Nephron progenitor cell (in vitro differentiated cells): Measurements from ENCODE around the gene KRTAP4-4.
"Not testable (repeated sequence)": the region's sequence is repeated elsewhere in the genome, so short reads cannot be mapped to it uniquely, and the experiment has no call there.

Source experiments
- DNase-seq: peaks from one replicate; pipeline ENCODE4 v3.0.0; 2021
- H3K27ac Mint-ChIP-seq: 2 replicates; pipeline ENCODE4 v1.8.0; 2021; ENCODE audit warnings: mild to moderate bottlenecking, moderate library complexity, mixed read lengths
- H3K27me3 Mint-ChIP-seq: 2 replicates; pipeline ENCODE4 v1.8.0; 2021; ENCODE audit warnings: mild to moderate bottlenecking, low read depth, mixed read lengths; ENCODE audit not compliant: poor library complexity
- H3K36me3 Mint-ChIP-seq: 2 replicates; pipeline ENCODE4 v1.8.0; 2021; ENCODE audit warnings: low read depth, mixed read lengths
- H3K4me1 Mint-ChIP-seq: 2 replicates; pipeline ENCODE4 v1.8.0; 2021; ENCODE audit warnings: mixed read lengths
- H3K4me3 Mint-ChIP-seq: 2 replicates; pipeline ENCODE4 v1.8.0; 2021; ENCODE audit warnings: mild to moderate bottlenecking, moderate library complexity, mixed read lengths
- H3K9me3 Mint-ChIP-seq: 2 replicates; pipeline ENCODE4 v1.8.0; 2021; ENCODE audit warnings: mild to moderate bottlenecking, moderate library complexity, mixed read lengths
- TF ChIP-seq, protein P1 (sequence below): fragments of 200-600 bp; sonication (generic); IDR thresholded peaks from 2 replicates; pipeline ENCODE4 v1.5.0; 2021; ENCODE audit warnings: antibody characterized with exemption

Gene KRTAP4-4

DNA sequence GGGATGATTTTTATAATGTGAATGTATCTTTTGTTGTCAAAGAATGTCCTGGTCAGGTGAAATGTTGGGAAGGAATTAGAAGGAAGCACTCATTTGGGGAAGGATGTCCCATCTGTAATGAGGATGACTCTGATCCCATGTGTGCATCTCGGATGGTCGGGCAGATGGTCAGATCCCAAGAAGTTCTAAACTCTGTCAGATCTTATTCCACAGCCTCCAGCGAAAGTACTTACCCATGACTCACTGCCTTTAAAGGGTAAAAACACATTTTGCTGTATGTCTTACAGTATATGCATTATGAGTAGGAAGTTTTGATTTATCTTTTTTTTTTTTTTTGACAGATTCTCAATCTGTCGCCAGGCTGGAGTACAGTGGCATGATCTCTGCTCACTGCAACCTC, 41.8 kb downstream of the KRTAP4-4 start:
- Mint-ChIP-seq H3K4me1 (no peaks in the 10 kb centered on the region), H3K4me3 (no peak overlapping the region), H3K27me3 (no peaks in the 10 kb centered on the region), H3K27ac (no peak overlapping the region), H3K36me3 (no peaks in the 10 kb centered on the region), H3K9me3 (peaks cover 3% of the 10 kb centered on the region)
- TF ChIP-seq, protein P1, sequence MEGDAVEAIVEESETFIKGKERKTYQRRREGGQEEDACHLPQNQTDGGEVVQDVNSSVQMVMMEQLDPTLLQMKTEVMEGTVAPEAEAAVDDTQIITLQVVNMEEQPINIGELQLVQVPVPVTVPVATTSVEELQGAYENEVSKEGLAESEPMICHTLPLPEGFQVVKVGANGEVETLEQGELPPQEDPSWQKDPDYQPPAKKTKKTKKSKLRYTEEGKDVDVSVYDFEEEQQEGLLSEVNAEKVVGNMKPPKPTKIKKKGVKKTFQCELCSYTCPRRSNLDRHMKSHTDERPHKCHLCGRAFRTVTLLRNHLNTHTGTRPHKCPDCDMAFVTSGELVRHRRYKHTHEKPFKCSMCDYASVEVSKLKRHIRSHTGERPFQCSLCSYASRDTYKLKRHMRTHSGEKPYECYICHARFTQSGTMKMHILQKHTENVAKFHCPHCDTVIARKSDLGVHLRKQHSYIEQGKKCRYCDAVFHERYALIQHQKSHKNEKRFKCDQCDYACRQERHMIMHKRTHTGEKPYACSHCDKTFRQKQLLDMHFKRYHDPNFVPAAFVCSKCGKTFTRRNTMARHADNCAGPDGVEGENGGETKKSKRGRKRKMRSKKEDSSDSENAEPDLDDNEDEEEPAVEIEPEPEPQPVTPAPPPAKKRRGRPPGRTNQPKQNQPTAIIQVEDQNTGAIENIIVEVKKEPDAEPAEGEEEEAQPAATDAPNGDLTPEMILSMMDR, result no peak
- no peak for DNase-seq

DNA sequence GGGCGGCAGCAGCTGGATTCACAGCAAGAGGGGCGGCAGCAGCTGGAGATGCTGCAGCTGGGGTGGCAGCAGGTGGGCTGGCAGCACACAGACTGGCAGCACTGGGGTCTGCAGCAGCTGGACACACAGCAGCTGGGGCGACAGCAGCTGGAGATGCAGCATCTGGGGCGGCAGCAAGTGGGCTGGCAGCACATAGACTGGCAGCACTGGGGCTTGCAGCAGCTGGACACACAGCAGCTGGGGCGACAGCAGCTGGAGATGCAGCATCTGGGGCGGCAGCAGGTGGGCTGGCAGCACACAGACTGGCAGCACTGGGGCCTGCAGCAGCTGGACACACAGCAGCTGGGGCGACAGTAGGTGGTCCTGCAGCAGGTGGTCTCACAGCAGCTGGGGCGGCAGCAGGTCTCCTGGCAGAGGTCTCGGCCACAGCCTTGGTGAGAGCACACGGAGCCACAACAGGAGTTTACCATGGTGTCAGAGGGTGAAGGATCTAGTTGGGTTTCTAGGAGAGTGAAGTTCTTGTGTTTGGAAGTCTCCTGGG, 42.6 kb downstream of the KRTAP4-4 start, which contains the start of gene KRTAP4-11:
Gene KRTAP4-11 (minus strand): TSS at position 528 of the 541 bp plus-strand sequence. CDS start 58 bp downstream, at position 470.
- peak within 1 kb of the TSS; percentile 14 for H3K27ac Mint-ChIP-seq

DNA sequence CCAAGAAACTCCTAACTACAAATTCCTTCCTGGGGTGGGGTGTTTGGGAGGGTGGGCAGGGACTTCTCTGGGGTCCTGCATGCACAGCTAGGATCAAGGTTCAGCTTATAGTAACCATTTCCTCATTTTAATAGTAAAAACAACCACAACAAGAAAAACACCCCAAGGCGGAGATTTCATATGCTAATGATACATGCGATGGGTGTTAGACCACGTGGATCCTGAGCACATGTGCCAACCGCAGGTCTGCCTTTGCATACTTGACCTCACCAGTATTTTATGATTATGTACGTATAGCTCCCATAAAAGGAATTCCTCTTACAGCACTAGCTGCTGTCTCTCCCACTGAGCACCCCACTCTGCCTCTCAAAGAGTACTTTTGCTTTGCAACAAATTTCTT, 44.3 kb downstream of the KRTAP4-4 start:
- TF ChIP-seq, protein P1, result no peak
- Mint-ChIP-seq H3K27me3 (no peaks in the 10 kb centered on the region), H3K4me3 (no peak overlapping the region), H3K4me1 (no peaks in the 10 kb centered on the region), H3K27ac (no peak overlapping the region), H3K36me3 (peaks cover 3% of the 10 kb centered on the region), H3K9me3 (peaks cover 18% of the 10 kb centered on the region)
- no peak for DNase-seq

More for the DNA sequence above, 42.6 kb downstream of the KRTAP4-4 start, which contains the start of gene KRTAP4-11:
- not testable (repeated sequence) for H3K27me3 Mint-ChIP-seq, H3K4me3 Mint-ChIP-seq, H3K36me3 Mint-ChIP-seq, H3K9me3 Mint-ChIP-seq, DNase-seq, H3K4me1 Mint-ChIP-seq

DNA sequence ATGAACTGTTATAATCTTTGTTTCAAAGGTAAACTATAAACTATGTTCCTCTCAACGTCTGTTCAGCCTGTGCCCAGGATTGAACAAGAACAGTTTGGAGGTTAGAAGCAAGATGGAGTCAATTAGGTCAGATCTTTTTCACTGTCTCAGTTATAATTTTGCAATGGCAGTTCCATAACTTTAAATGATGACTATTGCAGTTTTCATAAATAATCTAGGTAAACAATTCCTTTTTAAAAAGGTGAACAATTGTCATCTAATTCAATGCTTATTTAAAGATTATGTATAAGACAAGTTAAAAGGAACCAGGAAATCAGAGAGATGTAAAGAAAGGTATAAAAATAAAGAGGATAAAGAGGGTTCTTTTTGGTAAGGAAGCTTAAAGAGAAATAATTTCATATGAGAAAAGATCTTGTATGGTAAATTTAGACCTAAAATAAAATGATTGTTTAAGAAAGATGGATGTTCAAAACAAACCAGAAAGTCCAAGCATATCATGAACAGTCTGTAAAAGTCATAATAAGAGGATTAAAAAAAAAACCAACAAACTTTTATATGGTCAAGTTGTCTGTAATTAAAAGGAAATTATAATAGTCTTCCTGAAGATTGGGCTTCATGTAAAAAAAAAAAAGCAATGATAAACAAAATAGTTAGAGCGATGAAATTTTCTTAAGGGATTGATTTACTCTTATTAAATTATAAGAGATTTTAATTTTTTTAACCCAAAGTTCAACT, 49.2 kb downstream of the KRTAP4-4 start:
- no peak overlapping the region for H3K4me3 Mint-ChIP-seq
- no peaks in the 10 kb centered on the region for H3K27me3 Mint-ChIP-seq
- no peak for DNase-seq
- no peaks in the 10 kb centered on the region for H3K4me1 Mint-ChIP-seq
- TF ChIP-seq, protein P1, result no peak
- peaks cover 8% of the 10 kb centered on the region for H3K36me3 Mint-ChIP-seq
- H3K9me3 Mint-ChIP-seq, result peaks cover 32% of the 10 kb centered on the region
- H3K27ac Mint-ChIP-seq, result no peak overlapping the region
